ENCODE measurements around the gene NTN4.

The NTN4 gene

GRCh38 chr12:95724767-95725166 is 65.8 kb downstream of the NTN4 start:
- no peak for DNase-seq (ENCODE audit: low spot score)
- in situ Hi-C loops (cut with MboI; ENCODE audit: low sequenced_read_pairs, unreplicated experiment), result no loop called here
- TF ChIP-seq CTCF (IDR thresholded peaks at IDR 0.05; ENCODE audit: borderline replicate concordance, control extremely low read depth, extremely low read depth, insufficient read depth, missing control alignments), result no peak

GRCh38 chr12:95723693-95724384 is 66.7 kb downstream of the NTN4 start:
- no peak for TF ChIP-seq CTCF (IDR thresholded peaks at IDR 0.05; ENCODE audit: borderline replicate concordance, control extremely low read depth, extremely low read depth, insufficient read depth, missing control alignments)
- no peak for DNase-seq (ENCODE audit: low spot score)

DNA sequence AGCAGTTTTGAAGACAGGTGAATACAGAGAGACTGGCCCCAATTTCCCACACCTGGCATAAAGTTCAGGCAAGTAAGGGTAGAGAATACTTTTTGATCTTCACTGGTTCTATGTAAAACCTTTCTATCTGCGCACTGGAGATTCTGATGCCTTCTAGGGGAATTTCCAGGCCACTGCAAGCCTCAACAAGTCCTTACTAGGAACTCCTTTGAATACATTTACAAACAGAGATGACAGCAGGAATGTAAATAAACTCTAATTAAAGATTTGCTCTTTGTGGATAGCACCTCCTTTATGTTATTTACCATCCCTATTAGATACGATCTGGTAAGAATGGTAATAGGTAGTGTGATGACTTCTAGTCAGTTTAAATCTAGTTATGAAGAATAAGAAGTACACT is 69.2 kb downstream of the NTN4 start:
- no peak for DNase-seq (ENCODE audit: low spot score)
- no peak for TF ChIP-seq CTCF (IDR thresholded peaks at IDR 0.05; ENCODE audit: borderline replicate concordance, control extremely low read depth, extremely low read depth, insufficient read depth, missing control alignments)
- in situ Hi-C loops (cut with MboI; ENCODE audit: low sequenced_read_pairs, unreplicated experiment), result no loop called here

More at GRCh38 chr12:95723693-95724384, 66.7 kb downstream of the NTN4 start:
- in situ Hi-C loops (cut with MboI; ENCODE audit: low sequenced_read_pairs, unreplicated experiment), result no loop called here

GRCh38 chr12:95720146-95720545 is 70.4 kb downstream of the NTN4 start:
- TF ChIP-seq CTCF (IDR thresholded peaks at IDR 0.05; ENCODE audit: borderline replicate concordance, control extremely low read depth, extremely low read depth, insufficient read depth, missing control alignments), result no peak
- in situ Hi-C loops (cut with MboI; ENCODE audit: low sequenced_read_pairs, unreplicated experiment), result no loop called here
- DNase-seq (ENCODE audit: low spot score), result no peak

GRCh38 chr12:95718772-95719171 is 71.8 kb downstream of the NTN4 start:
- DNase-seq (ENCODE audit: low spot score), result no peak
- in situ Hi-C loops (cut with MboI; ENCODE audit: low sequenced_read_pairs, unreplicated experiment), result no loop called here
- no peak for TF ChIP-seq CTCF (IDR thresholded peaks at IDR 0.05; ENCODE audit: borderline replicate concordance, control extremely low read depth, extremely low read depth, insufficient read depth, missing control alignments)

GRCh38 chr12:95718006-95718431 is 72.5 kb downstream of the NTN4 start:
- TF ChIP-seq CTCF (IDR thresholded peaks at IDR 0.05; ENCODE audit: borderline replicate concordance, control extremely low read depth, extremely low read depth, insufficient read depth, missing control alignments), result no peak
- in situ Hi-C loops (cut with MboI; ENCODE audit: low sequenced_read_pairs, unreplicated experiment), result no loop called here
- no peak for DNase-seq (ENCODE audit: low spot score)

All from GM13976 (cell line).